DND-41 (cell line): Measurements from ENCODE around the gene BLVRB.

ENCODE experiments used
- EZH2 ChIP-seq: IDR thresholded peaks from 3 replicates; pipeline ENCODE4 v1.6.1; 2012; ENCODE audit warnings: borderline replicate concordance, low read depth, mild to moderate bottlenecking, moderate library complexity, low read length, inconsistent platforms; ENCODE audit not compliant: severe bottlenecking
- TF ChIP-seq, protein P1 (sequence below): IDR thresholded peaks from 2 replicates; pipeline ENCODE4 v1.5.1; 2012; ENCODE audit warnings: borderline replicate concordance, low read length, moderate library complexity, mild to moderate bottlenecking; ENCODE audit not compliant: poor library complexity, severe bottlenecking; ENCODE audit errors: extremely low read depth

- TF ChIP-seq, protein P1, sequence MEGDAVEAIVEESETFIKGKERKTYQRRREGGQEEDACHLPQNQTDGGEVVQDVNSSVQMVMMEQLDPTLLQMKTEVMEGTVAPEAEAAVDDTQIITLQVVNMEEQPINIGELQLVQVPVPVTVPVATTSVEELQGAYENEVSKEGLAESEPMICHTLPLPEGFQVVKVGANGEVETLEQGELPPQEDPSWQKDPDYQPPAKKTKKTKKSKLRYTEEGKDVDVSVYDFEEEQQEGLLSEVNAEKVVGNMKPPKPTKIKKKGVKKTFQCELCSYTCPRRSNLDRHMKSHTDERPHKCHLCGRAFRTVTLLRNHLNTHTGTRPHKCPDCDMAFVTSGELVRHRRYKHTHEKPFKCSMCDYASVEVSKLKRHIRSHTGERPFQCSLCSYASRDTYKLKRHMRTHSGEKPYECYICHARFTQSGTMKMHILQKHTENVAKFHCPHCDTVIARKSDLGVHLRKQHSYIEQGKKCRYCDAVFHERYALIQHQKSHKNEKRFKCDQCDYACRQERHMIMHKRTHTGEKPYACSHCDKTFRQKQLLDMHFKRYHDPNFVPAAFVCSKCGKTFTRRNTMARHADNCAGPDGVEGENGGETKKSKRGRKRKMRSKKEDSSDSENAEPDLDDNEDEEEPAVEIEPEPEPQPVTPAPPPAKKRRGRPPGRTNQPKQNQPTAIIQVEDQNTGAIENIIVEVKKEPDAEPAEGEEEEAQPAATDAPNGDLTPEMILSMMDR, result no peak
- TF ChIP-seq EZH2, result no peak
Measured at GRCh38 chr19:40419066-40419612, 46.4 kb downstream of the BLVRB start.
